GM19324 (cell line): ENCODE results near the gene RPS6KA1.

Experiments
- ATAC-seq: cut with Tn5 transposase; IDR thresholded peaks from one replicate; pipeline ENCODE4 v1.9.1; 2021; ENCODE audit warnings: mild to moderate bottlenecking, moderate library complexity; ENCODE audit not compliant: unreplicated experiment, low FRiP score

RPS6KA1 gene

GRCh38 chr1:26552720-26553119, 23.2 kb downstream of the RPS6KA1 start:
- no peak for ATAC-seq

- no peak for ATAC-seq
Observed at GRCh38 chr1:26553942-26554682, 24.6 kb downstream of the RPS6KA1 start.

- ATAC-seq, result no peak
Observed at GRCh38 chr1:26554781-26555180, 25.2 kb downstream of the RPS6KA1 start.

GRCh38 chr1:26555550-26555981, 26.0 kb downstream of the RPS6KA1 start:
- no peak for ATAC-seq

GRCh38 chr1:26556111-26556510, 26.6 kb downstream of the RPS6KA1 start:
- no peak for ATAC-seq

DNA sequence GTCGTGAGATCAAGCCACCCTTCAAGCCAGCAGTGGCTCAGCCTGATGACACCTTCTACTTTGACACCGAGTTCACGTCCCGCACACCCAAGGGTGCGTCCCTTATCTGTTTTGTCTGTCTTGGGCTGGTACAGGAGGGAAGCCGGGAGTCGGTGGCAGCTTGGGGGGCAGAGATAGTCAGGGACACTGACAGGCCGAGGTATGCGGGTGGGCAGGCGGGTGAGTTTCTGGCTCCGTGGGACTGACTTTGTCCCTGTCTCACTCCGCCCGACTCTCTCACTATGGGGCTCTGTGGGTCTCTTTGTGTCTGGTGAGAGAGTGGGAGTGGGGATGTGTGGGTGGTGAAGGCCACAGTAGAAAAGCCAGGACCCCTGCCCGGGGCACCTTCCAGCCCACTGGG, 27.4 kb downstream of the RPS6KA1 start:
- no peak for ATAC-seq

DNA sequence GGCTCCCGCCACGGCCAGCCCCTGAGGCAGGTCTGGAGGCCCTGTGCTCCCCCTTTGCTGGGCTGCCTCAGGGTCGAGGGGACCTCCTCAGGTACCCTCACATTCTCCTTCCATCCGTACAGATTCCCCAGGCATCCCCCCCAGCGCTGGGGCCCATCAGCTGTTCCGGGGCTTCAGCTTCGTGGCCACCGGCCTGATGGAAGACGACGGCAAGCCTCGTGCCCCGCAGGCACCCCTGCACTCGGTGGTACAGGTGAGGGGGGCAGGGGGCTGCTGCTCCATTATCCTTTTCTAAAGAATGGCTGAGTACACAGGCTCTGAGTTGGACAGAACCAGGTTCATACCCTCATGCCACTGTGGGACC, 29.1 kb downstream of the RPS6KA1 start:
- ATAC-seq, result no peak

DNA sequence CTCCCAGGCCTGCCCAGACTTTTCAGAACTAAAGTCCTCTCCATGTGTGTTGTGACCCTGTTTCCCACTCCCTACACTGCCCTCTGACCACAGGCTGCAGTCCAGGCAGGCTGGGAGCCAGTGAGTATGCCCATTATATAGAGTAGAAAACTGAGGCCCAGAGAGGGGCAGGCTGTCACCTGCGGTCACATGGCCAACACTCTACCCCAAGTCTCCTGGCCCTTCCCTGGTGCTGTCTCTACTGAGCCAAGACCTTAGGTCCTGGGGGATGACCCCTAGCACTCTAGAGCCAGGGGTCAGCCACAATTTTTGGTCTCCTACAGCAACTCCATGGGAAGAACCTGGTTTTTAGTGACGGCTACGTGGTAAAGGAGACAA, 30.8 kb downstream of the RPS6KA1 start:
- ATAC-seq, result no peak

DNA sequence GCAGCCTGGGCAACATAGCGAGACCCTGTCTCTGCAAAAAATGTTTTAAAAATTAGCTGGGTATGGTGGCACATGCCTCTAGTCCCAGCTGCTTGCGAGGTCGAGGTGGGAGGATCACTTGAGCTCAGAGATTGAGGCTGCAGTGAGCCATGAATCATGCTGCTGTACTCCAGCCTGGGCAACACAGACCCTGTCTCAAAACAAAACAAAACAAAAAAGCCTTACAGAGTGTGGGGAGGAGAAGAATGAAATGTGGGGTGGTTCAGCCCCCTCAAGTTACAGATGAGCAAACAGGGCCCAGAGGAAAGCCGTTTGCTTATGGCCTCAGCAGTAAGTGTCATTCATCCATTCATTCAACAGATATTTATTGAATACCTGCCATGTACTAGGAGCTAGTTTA, 40.7 kb downstream of the RPS6KA1 start:
- no peak for ATAC-seq

DNA sequence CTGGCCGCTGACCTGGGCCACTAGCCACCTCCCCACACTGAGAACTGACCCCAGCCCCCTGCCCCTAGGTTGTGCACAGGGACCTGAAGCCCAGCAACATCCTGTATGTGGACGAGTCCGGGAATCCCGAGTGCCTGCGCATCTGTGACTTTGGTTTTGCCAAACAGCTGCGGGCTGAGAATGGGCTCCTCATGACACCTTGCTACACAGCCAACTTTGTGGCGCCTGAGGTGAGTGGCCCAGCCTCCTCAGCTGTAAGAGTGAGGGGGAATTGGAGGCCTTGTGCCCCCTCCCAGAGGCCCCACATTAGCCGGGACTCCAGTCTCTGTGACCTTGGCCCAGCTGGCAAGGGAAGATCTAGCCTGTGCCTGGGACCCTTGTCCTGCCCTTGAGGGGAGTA, 41.8 kb downstream of the RPS6KA1 start:
- no peak for ATAC-seq

DNA sequence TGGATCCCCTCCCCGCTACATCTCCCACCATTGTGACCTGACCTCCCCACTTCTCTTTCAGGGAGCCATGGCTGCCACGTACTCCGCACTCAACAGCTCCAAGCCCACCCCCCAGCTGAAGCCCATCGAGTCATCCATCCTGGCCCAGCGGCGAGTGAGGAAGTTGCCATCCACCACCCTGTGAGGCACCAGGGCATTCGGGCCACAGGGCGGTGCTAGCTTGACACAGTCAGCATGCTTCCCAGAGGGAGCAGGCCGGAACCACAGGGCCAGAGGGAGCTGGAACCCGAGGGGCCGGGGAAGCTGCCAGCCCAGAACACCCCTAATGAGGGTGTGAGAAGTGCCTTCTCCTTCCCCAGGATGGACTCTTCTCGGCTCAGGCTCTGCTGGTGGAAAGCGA, 44.5 kb downstream of the RPS6KA1 start:
- no peak for ATAC-seq

DNA sequence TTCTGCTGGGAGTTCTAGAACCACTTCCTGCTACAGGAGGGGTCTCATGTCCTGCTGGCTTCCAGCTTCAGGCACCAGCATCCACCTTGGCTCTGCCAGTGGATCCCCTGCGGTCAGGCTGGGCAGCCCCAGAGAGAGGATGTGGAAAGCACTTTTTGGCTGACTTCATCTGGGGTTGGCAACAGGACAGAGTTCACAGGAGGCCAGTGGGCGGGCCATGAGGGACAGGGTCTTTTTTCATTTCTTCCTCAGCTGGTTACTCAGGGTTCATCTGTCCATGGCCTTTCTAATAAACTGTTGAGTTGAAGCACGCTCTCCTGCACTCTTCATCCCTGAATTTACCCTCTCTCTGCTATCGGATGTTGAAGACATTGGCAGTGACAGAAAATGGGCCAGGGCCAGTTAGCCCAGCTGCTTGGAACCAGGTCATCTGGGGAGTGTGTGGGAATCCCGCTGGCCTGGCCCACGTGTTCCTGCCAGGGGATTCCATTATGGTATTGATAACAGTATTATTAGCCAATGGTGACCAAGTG, 45.2 kb downstream of the RPS6KA1 start:
- no peak for ATAC-seq

- no peak for ATAC-seq
Observed at GRCh38 chr1:26575348-26575747, 45.8 kb downstream of the RPS6KA1 start.

DNA sequence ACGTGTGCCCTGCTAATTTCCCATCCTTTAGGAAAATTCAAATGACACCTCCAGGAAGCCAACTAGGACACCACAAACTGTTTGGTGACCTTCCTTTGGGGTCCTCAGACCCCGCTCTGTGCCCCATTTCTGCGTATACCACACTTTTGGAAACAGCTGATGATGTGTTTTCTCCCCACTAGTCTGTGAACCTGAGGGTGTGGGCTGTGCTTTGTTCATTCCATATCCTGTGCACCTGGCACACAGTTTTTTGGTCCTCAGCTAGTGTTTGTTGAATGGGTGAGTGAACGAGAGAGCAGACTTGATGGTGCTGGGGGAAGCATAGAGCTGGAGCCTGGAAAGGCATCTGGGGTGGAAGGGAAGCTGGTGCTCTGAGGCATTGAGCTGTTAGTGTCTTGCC, 48.6 kb downstream of the RPS6KA1 start:
- ATAC-seq, result no peak

GRCh38 chr1:26579681-26580111, 50.1 kb downstream of the RPS6KA1 start:
- no peak for ATAC-seq

DNA sequence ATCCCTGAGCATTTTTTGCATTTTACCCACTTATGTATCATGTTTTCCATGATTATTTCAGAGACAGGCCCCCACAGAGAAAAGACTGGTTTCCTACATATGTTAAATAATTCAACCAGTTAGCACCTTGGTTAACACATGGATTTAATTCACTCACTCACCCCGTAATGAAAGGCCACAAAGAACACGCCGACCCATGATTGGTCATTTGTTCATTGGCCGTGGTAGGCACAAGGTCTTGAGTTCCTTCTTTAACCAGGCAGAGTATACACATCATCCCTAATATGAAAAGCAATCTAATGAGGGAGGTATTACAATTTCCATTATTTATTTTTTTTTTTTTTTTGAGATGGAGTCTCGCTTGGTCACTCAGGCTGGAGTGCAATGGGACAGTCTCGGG, 50.6 kb downstream of the RPS6KA1 start:
- ATAC-seq, result no peak

DNA sequence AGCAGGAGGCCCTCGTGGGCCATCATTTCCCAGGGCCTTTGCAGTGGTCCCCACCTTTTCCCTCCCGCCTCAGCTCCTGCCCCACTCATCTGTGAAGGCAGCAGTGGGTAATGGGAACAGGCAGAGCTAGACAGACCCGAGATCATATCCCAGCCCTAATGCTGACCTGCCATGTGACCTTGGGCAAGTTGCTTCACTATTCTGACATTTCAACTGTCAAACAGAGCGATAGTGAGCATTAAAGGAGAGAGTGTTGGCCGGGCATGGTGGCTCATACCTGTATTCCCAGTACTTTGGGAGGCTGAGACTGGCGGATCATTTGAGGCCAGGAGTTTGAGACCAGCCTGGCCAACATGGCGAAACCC, 51.7 kb downstream of the RPS6KA1 start:
- no peak for ATAC-seq

GRCh38 chr1:26582053-26582835, 52.7 kb downstream of the RPS6KA1 start:
- no peak for ATAC-seq

- ATAC-seq, result no peak
Observed at GRCh38 chr1:26582836-26583460, 53.4 kb downstream of the RPS6KA1 start.

- no peak for ATAC-seq
Observed at GRCh38 chr1:26583646-26584485, 54.3 kb downstream of the RPS6KA1 start.
